ENCODE measurements around the gene QSER1.
"Not testable (repeated sequence)": the region's sequence is repeated elsewhere in the genome, so short reads cannot be mapped to it uniquely, and the experiment has no call there.

Gene QSER1

GRCh38 chr11:32963721-32964120, 71.1 kb downstream of the QSER1 start:
- WGBS (ENCODE audit: extremely low coverage, insufficient coverage, insufficient read length) = no CpG with 5 or more reads among the region's 2 CpGs
- no peak overlapping the region for H2BK120ac ChIP-seq (ENCODE audit: insufficient read depth, low read length, poor library complexity)

GRCh38 chr11:32968541-32968940, 75.9 kb downstream of the QSER1 start:
- H3K79me2 ChIP-seq (ENCODE audit: control insufficient read depth, insufficient read depth, low read length, poor library complexity) = no peaks in the 10 kb centered on the region
- H2AFZ ChIP-seq (ENCODE audit: insufficient read depth, low read length, poor library complexity) = no peak overlapping the region
- DNase-seq = no peak
- no peak overlapping the region for H4K8ac ChIP-seq (ENCODE audit: low read depth, low read length)
- no CpG with 5 or more reads among the region's 1 CpG for WGBS (ENCODE audit: extremely low coverage, insufficient coverage, insufficient read length)
- H2AK5ac ChIP-seq (ENCODE audit: low read length) = no peak overlapping the region
- H3K23ac ChIP-seq (ENCODE audit: low read length) = no peak overlapping the region
- H3K27ac ChIP-seq (ENCODE audit: low read depth, low read length) = no peak overlapping the region
- H3K4ac ChIP-seq (ENCODE audit: low read depth, low read length) = no peak overlapping the region
- no peak overlapping the region for H3K18ac ChIP-seq (ENCODE audit: low read length)
- H3K79me1 ChIP-seq (ENCODE audit: low read length) = no peaks in the 10 kb centered on the region
- no peak overlapping the region for H3K14ac ChIP-seq (ENCODE audit: low read length)
- no peak overlapping the region for H2BK120ac ChIP-seq (ENCODE audit: insufficient read depth, low read length, poor library complexity)
- H3K9ac ChIP-seq (ENCODE audit: low read length) = no peak overlapping the region
- H2BK12ac ChIP-seq (ENCODE audit: low read length) = no peak overlapping the region
- no peaks in the 10 kb centered on the region for H3K9me3 ChIP-seq (ENCODE audit: insufficient read depth, low read depth, low read length)
- no peak overlapping the region for H2BK5ac ChIP-seq (ENCODE audit: low read depth, low read length, poor library complexity)
- H3K27me3 ChIP-seq (ENCODE audit: insufficient read depth, low read length) = no peaks in the 10 kb centered on the region
- H3K4me1 ChIP-seq (ENCODE audit: control insufficient read depth in 1 of 2, insufficient read depth in 2 of 2, low read length in 2 of 2) = peaks cover 0 to 1% of the 10 kb centered on the region in 2 experiments
- H4K91ac ChIP-seq (ENCODE audit: low read depth, low read length) = no peak overlapping the region
- H3K4me2 ChIP-seq (ENCODE audit: low read length) = no peak overlapping the region
- H4K12ac ChIP-seq (ENCODE audit: low read depth, low read length) = no peak overlapping the region
- H3K4me3 ChIP-seq (ENCODE audit: low read depth, low read length) = no peak overlapping the region
- peaks cover 8% of the 10 kb centered on the region in 2 experiments for H3K36me3 ChIP-seq (ENCODE audit: control insufficient read depth in 1 of 2, insufficient read depth in 2 of 2, low read length in 2 of 2)

More at GRCh38 chr11:32963721-32964120, 71.1 kb downstream of the QSER1 start:
- Histone ChIP-seq H3K4me1 (ENCODE audit: control insufficient read depth in 1 of 2, insufficient read depth in 2 of 2, low read length in 2 of 2) (peaks cover 0 to 3% of the 10 kb centered on the region in 2 experiments), H3K4me2 (ENCODE audit: low read length) (no peak overlapping the region), H3K4ac (ENCODE audit: low read depth, low read length) (no peak overlapping the region), H3K9ac (ENCODE audit: low read length) (no peak overlapping the region), H3K14ac (ENCODE audit: low read length) (no peak overlapping the region), H4K12ac (ENCODE audit: low read depth, low read length) (no peak overlapping the region), H3K9me3 (ENCODE audit: insufficient read depth, low read depth, low read length) (no peaks in the 10 kb centered on the region), H3K27me3 (ENCODE audit: insufficient read depth, low read length) (no peaks in the 10 kb centered on the region), H3K79me2 (ENCODE audit: control insufficient read depth, insufficient read depth, low read length, poor library complexity) (no peaks in the 10 kb centered on the region), H3K4me3 (ENCODE audit: low read depth, low read length) (no peak overlapping the region), H3K36me3 (ENCODE audit: control insufficient read depth in 1 of 2, insufficient read depth in 2 of 2, low read length in 2 of 2) (peaks cover 4 to 9% of the 10 kb centered on the region in 2 experiments), H3K23ac (ENCODE audit: low read length) (no peak overlapping the region), H4K91ac (ENCODE audit: low read depth, low read length) (no peak overlapping the region), H3K79me1 (ENCODE audit: low read length) (no peaks in the 10 kb centered on the region), H4K8ac (ENCODE audit: low read depth, low read length) (no peak overlapping the region), H2BK5ac (ENCODE audit: low read depth, low read length, poor library complexity) (no peak overlapping the region), H2AFZ (ENCODE audit: insufficient read depth, low read length, poor library complexity) (no peak overlapping the region), H2BK12ac (ENCODE audit: low read length) (no peak overlapping the region), H3K18ac (ENCODE audit: low read length) (no peak overlapping the region), H2AK5ac (ENCODE audit: low read length) (no peak overlapping the region), H3K27ac (ENCODE audit: low read depth, low read length) (no peak overlapping the region)
- DNase-seq = no peak

GRCh38 chr11:32972233-32972632, 79.6 kb downstream of the QSER1 start:
- H2BK12ac ChIP-seq (ENCODE audit: low read length); H3K27ac ChIP-seq (ENCODE audit: low read depth, low read length); H3K23ac ChIP-seq (ENCODE audit: low read length); H4K91ac ChIP-seq (ENCODE audit: low read depth, low read length); H3K4me1 ChIP-seq (ENCODE audit: control insufficient read depth in 1 of 2, insufficient read depth in 2 of 2, low read length in 2 of 2); H4K12ac ChIP-seq (ENCODE audit: low read depth, low read length); H3K4ac ChIP-seq (ENCODE audit: low read depth, low read length); H3K14ac ChIP-seq (ENCODE audit: low read length); H3K9ac ChIP-seq (ENCODE audit: low read length); H3K79me2 ChIP-seq (ENCODE audit: control insufficient read depth, insufficient read depth, low read length, poor library complexity); H2BK120ac ChIP-seq (ENCODE audit: insufficient read depth, low read length, poor library complexity); H2BK5ac ChIP-seq (ENCODE audit: low read depth, low read length, poor library complexity); H3K4me2 ChIP-seq (ENCODE audit: low read length); H2AK5ac ChIP-seq (ENCODE audit: low read length); H3K27me3 ChIP-seq (ENCODE audit: insufficient read depth, low read length); H2AFZ ChIP-seq (ENCODE audit: insufficient read depth, low read length, poor library complexity); H4K8ac ChIP-seq (ENCODE audit: low read depth, low read length); DNase-seq; H3K79me1 ChIP-seq (ENCODE audit: low read length); H3K4me3 ChIP-seq (ENCODE audit: low read depth, low read length); H3K9me3 ChIP-seq (ENCODE audit: insufficient read depth, low read depth, low read length); H3K18ac ChIP-seq (ENCODE audit: low read length): not testable (repeated sequence)
- WGBS (ENCODE audit: extremely low coverage, insufficient coverage, insufficient read length) = no CpG with 5 or more reads among the region's 3 CpGs
- H3K36me3 ChIP-seq (ENCODE audit: control insufficient read depth in 1 of 2, insufficient read depth in 2 of 2, low read length in 2 of 2) = peaks cover 11% of the 10 kb centered on the region in 2 experiments

GRCh38 chr11:32972781-32973180, 80.2 kb downstream of the QSER1 start:
- Histone ChIP-seq H3K18ac (ENCODE audit: low read length) (no peak overlapping the region), H2AK5ac (ENCODE audit: low read length) (no peak overlapping the region), H3K14ac (ENCODE audit: low read length) (no peak overlapping the region), H3K27me3 (ENCODE audit: insufficient read depth, low read length) (no peaks in the 10 kb centered on the region), H2AFZ (ENCODE audit: insufficient read depth, low read length, poor library complexity) (no peak overlapping the region), H3K4me2 (ENCODE audit: low read length) (no peak overlapping the region), H2BK120ac (ENCODE audit: insufficient read depth, low read length, poor library complexity) (no peak overlapping the region), H4K8ac (ENCODE audit: low read depth, low read length) (no peak overlapping the region), H3K36me3 (ENCODE audit: control insufficient read depth in 1 of 2, insufficient read depth in 2 of 2, low read length in 2 of 2) (peaks cover 11% of the 10 kb centered on the region in 2 experiments), H3K23ac (ENCODE audit: low read length) (no peak overlapping the region), H3K9ac (ENCODE audit: low read length) (no peak overlapping the region), H3K79me2 (ENCODE audit: control insufficient read depth, insufficient read depth, low read length, poor library complexity) (no peaks in the 10 kb centered on the region), H3K27ac (ENCODE audit: low read depth, low read length) (no peak overlapping the region), H3K4ac (ENCODE audit: low read depth, low read length) (no peak overlapping the region), H4K12ac (ENCODE audit: low read depth, low read length) (no peak overlapping the region), H2BK5ac (ENCODE audit: low read depth, low read length, poor library complexity) (no peak overlapping the region), H3K79me1 (ENCODE audit: low read length) (no peaks in the 10 kb centered on the region), H3K4me3 (ENCODE audit: low read depth, low read length) (no peak overlapping the region), H4K91ac (ENCODE audit: low read depth, low read length) (no peak overlapping the region), H3K9me3 (ENCODE audit: insufficient read depth, low read depth, low read length) (no peaks in the 10 kb centered on the region), H2BK12ac (ENCODE audit: low read length) (no peak overlapping the region), H3K4me1 (ENCODE audit: control insufficient read depth in 1 of 2, insufficient read depth in 2 of 2, low read length in 2 of 2) (no peaks in the 10 kb centered on the region)
- DNase-seq = no peak
- no CpG with 5 or more reads among the region's 3 CpGs for WGBS (ENCODE audit: extremely low coverage, insufficient coverage, insufficient read length)
